ENCODE data around the gene E2F3. TPM values are rescaled to one million over a fixed set of nuclear protein-coding genes. Genes with fewer than 3 reads are reported as not detected.
A peak's percentile ranks its signal among the peaks of the same experiment; 100 is the strongest.

E2F3 gene
- 1 to 10 TPM; 5.4 to 7.1 (median 6.1) TPM for total RNA-seq

GRCh38 chr6:20401205-20402091 lies at the start of gene E2F3:
Gene E2F3 (plus strand): TSS chr6:20401879. CDS start chr6:20402233, 354 bp downstream.
- peak; percentile 99 for DNase-seq
- Histone ChIP-seq H3K9me3 (no peaks in the 10 kb centered on the region), H3K27ac (peak within 1 kb of the TSS; percentile 93 to 95 (median 94)), H3K27me3 (no peaks in the 10 kb centered on the region), H3K4me1 (peaks cover 0 to 29% (median 0%) of the 10 kb centered on the region in 3 donors), H3K4me3 (peak within 1 kb of the TSS; percentile 71 to 93 (median 86)), H3K36me3 (peaks cover 0 to 8% (median 0%) of the 10 kb centered on the region in 3 donors)
- no peak for TF ChIP-seq CTCF (IDR thresholded peaks at IDR 0.05)
- peak in 3 of 4 donors; percentile 43 to 63 (median 43) for TF ChIP-seq POLR2A (IDR thresholded peaks at IDR 0.05)
- 0 to 1% methylated on average over 14 to 40 of the region's 63 CpGs for WGBS, 2 donors
- intact Hi-C loops (cut with DNase I): loop anchor here (5.0 kb wide), 1 partner anchor 131 kb away; the partner anchor contains the start of gene CDKAL1

- H3K4me1 ChIP-seq: no peaks in the 10 kb centered on the region
- intact Hi-C loops (cut with DNase I): no loop called here
- H3K9me3 ChIP-seq: peaks cover 0 to 6% (median 0%) of the 10 kb centered on the region in 3 donors
- no peak overlapping the region for H3K4me3 ChIP-seq
- WGBS, 2 donors: 62 to 63% methylated on average over 4 of the region's 4 CpGs
- TF ChIP-seq POLR2A (IDR thresholded peaks at IDR 0.05) (no peak), CTCF (IDR thresholded peaks at IDR 0.05) (no peak)
- no peak overlapping the region for H3K27ac ChIP-seq
- no peaks in the 10 kb centered on the region for H3K36me3 ChIP-seq
- no peaks in the 10 kb centered on the region for H3K27me3 ChIP-seq
- DNase-seq: no peak
These were observed 49.3 kb upstream of the E2F3 start for GRCh38 chr6:20352346-20352745.

- 82 to 92% methylated on average over 3 to 5 of the region's 5 CpGs for WGBS, 2 donors
- TF ChIP-seq POLR2A (IDR thresholded peaks at IDR 0.05) (no peak), CTCF (IDR thresholded peaks at IDR 0.05) (no peak)
- Histone ChIP-seq H3K36me3 (no peaks in the 10 kb centered on the region), H3K4me1 (no peaks in the 10 kb centered on the region), H3K9me3 (peaks cover 0 to 6% (median 0%) of the 10 kb centered on the region in 3 donors), H3K27me3 (no peaks in the 10 kb centered on the region), H3K4me3 (no peak overlapping the region), H3K27ac (no peak overlapping the region)
- intact Hi-C loops (cut with DNase I): no loop called here
- DNase-seq: no peak
These were observed 48.5 kb upstream of the E2F3 start for GRCh38 chr6:20353134-20353533.

GRCh38 chr6:20354366-20354765 lies 47.3 kb upstream of the E2F3 start:
- intact Hi-C loops (cut with DNase I): no loop called here
- H3K27me3 ChIP-seq: no peaks in the 10 kb centered on the region
- 77 to 85% methylated on average over 3 of the region's 3 CpGs for WGBS, 2 donors
- H3K9me3 ChIP-seq: peaks cover 0 to 6% (median 0%) of the 10 kb centered on the region in 3 donors
- no peak for TF ChIP-seq POLR2A (IDR thresholded peaks at IDR 0.05)
- no peak for TF ChIP-seq CTCF (IDR thresholded peaks at IDR 0.05)
- no peaks in the 10 kb centered on the region for H3K36me3 ChIP-seq
- no peaks in the 10 kb centered on the region for H3K4me1 ChIP-seq
- no peak overlapping the region for H3K27ac ChIP-seq
- H3K4me3 ChIP-seq: no peak overlapping the region
- DNase-seq: no peak

GRCh38 chr6:20360471-20361119 lies 41.1 kb upstream of the E2F3 start:
- intact Hi-C loops (cut with DNase I): no loop called here
- H3K36me3 ChIP-seq: no peaks in the 10 kb centered on the region
- no peak overlapping the region for H3K4me3 ChIP-seq
- DNase-seq: no peak
- H3K27ac ChIP-seq: no peak overlapping the region
- 81% methylated on average over 6 of the region's 6 CpGs for WGBS, 2 donors
- no peaks in the 10 kb centered on the region for H3K27me3 ChIP-seq
- TF ChIP-seq CTCF (IDR thresholded peaks at IDR 0.05) (no peak), POLR2A (IDR thresholded peaks at IDR 0.05) (no peak)
- H3K9me3 ChIP-seq: no peaks in the 10 kb centered on the region
- peaks cover 0 to 3% (median 2%) of the 10 kb centered on the region in 3 donors for H3K4me1 ChIP-seq
